Mammary epithelial cell (primary cell): ENCODE results near the gene TNXB.

Experiments used
- EZH2 ChIP-seq: IDR thresholded peaks from 2 replicates; pipeline ENCODE4 v1.6.1; 2012; ENCODE audit warnings: low read length, inconsistent platforms, borderline replicate concordance
- TF ChIP-seq, protein P1 (sequence below), 2 donors: IDR thresholded peaks in 1 of 2; conservative IDR thresholded peaks in 1 of 2; 2 replicates each; pipeline ENCODE4 v1.5.1; 2011 to 2012; ENCODE audit warnings: inconsistent platforms in 2 of 2, low read length in 2 of 2, mild to moderate bottlenecking in 2 of 2, control low read depth in 1 of 2, low read depth in 1 of 2; ENCODE audit not compliant: insufficient read depth in 1 of 2; ENCODE audit errors: extremely low read depth in 1 of 2

DNA sequence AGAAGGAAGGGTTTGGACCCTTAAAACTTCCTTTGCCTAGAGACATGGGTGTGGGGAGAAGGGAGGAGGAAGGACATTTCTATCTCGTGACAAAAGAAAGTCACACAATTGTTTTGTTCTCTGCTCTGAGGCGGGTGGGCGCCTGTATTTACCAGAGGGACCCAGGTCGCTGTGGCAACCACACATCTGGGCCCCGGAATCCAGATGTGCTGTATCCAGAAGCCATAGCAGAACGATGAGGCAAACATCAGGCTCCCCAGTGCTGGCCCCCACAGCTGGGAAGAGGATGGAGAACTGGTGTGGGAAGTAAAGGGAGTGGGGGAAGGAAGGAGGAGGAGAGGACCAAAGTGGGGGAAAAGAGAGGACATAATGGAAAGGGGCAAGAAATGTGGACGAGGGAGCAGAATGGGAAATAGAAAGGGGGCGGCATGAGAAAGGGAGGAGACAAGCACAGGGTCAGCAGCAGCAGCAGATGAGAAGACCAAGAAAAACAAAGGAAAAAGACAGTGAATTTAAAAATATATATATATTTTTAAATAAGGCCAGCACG lies 3.4 kb upstream of the TNXB start:
- TF ChIP-seq, protein P1, sequence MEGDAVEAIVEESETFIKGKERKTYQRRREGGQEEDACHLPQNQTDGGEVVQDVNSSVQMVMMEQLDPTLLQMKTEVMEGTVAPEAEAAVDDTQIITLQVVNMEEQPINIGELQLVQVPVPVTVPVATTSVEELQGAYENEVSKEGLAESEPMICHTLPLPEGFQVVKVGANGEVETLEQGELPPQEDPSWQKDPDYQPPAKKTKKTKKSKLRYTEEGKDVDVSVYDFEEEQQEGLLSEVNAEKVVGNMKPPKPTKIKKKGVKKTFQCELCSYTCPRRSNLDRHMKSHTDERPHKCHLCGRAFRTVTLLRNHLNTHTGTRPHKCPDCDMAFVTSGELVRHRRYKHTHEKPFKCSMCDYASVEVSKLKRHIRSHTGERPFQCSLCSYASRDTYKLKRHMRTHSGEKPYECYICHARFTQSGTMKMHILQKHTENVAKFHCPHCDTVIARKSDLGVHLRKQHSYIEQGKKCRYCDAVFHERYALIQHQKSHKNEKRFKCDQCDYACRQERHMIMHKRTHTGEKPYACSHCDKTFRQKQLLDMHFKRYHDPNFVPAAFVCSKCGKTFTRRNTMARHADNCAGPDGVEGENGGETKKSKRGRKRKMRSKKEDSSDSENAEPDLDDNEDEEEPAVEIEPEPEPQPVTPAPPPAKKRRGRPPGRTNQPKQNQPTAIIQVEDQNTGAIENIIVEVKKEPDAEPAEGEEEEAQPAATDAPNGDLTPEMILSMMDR (conservative IDR thresholded peaks at IDR 0.05 in 1 of 2, IDR thresholded peaks at IDR 0.05 in 1 of 2; ENCODE audit: extremely low read depth in 1 of 2, insufficient read depth in 1 of 2, low read depth in 1 of 2, low read length in 2 of 2): no peak
- TF ChIP-seq EZH2: no peak
